ENCODE results near the gene ARRDC3. TPM values are rescaled to one million over a fixed set of nuclear protein-coding genes. Genes with fewer than 3 reads are reported as not detected.

The ARRDC3 gene
- total and polyA plus RNA-seq, 2 donors (not counting 1 experiment from before 2014, with no cell fraction given) = 33.6 to 105 TPM

GRCh38 chr5:91416491-91416890 is 33.4 kb upstream of the ARRDC3 start:
- H3K9me3 ChIP-seq (ENCODE audit: control insufficient read depth, insufficient read depth, low read depth, low read length) = no peaks in the 10 kb centered on the region

GRCh38 chr5:91409304-91409703 is 26.2 kb upstream of the ARRDC3 start:
- no peak for DNase-seq (ENCODE audit: low read depth in 2 of 2)
- TF ChIP-seq EZH2 (IDR thresholded peaks at IDR 0.05; ENCODE audit: low read length, missing control alignments) (no peak), CTCF (conservative IDR thresholded peaks at IDR 0.05 in 1 of 2, IDR thresholded peaks at IDR 0.05 in 1 of 2; ENCODE audit: low read depth in 1 of 2, low read length in 2 of 2) (no peak)
- Histone ChIP-seq H3K79me2 (ENCODE audit: control insufficient read depth, insufficient read depth, low read length) (no peaks in the 10 kb centered on the region), H2AFZ (ENCODE audit: low read length) (no peak overlapping the region), H3K4me2 (ENCODE audit: extremely low read depth, insufficient read depth, low read length) (no peak overlapping the region), H3K27ac (ENCODE audit: insufficient read depth, low read length) (no peak overlapping the region), H3K27me3 (ENCODE audit: control insufficient read depth, insufficient read depth, low read length) (no peaks in the 10 kb centered on the region), H3K4me3 (replicated peaks in 1 of 4; ENCODE audit: control extremely low read depth in 1 of 4, insufficient read depth in 1 of 4, low read depth in 3 of 4, low read length in 4 of 4) (no peak overlapping the region), H3K9ac (ENCODE audit: insufficient read depth, low read length) (no peak overlapping the region), H3K4me1 (ENCODE audit: control insufficient read depth, extremely low read depth, insufficient read depth, low read length) (no peaks in the 10 kb centered on the region), H4K20me1 (ENCODE audit: control insufficient read depth, extremely low read depth, insufficient read depth, low read length) (no peaks in the 10 kb centered on the region), H3K36me3 (ENCODE audit: control insufficient read depth, insufficient read depth, low read length) (no peaks in the 10 kb centered on the region), H3K9me3 (ENCODE audit: control insufficient read depth, insufficient read depth, low read depth, low read length) (no peaks in the 10 kb centered on the region)

More at GRCh38 chr5:91416491-91416890, 33.4 kb upstream of the ARRDC3 start:
- Histone ChIP-seq H3K27ac (ENCODE audit: insufficient read depth, low read length) (no peak overlapping the region), H3K36me3 (ENCODE audit: control insufficient read depth, insufficient read depth, low read length) (no peaks in the 10 kb centered on the region), H4K20me1 (ENCODE audit: control insufficient read depth, extremely low read depth, insufficient read depth, low read length) (no peaks in the 10 kb centered on the region), H3K27me3 (ENCODE audit: control insufficient read depth, insufficient read depth, low read length) (no peaks in the 10 kb centered on the region), H2AFZ (ENCODE audit: low read length) (no peak overlapping the region), H3K4me2 (ENCODE audit: extremely low read depth, insufficient read depth, low read length) (no peak overlapping the region), H3K79me2 (ENCODE audit: control insufficient read depth, insufficient read depth, low read length) (no peaks in the 10 kb centered on the region), H3K4me1 (ENCODE audit: control insufficient read depth, extremely low read depth, insufficient read depth, low read length) (no peaks in the 10 kb centered on the region), H3K9ac (ENCODE audit: insufficient read depth, low read length) (no peak overlapping the region), H3K4me3 (replicated peaks in 1 of 4; ENCODE audit: control extremely low read depth in 1 of 4, insufficient read depth in 1 of 4, low read depth in 3 of 4, low read length in 4 of 4) (no peak overlapping the region)
- no peak for DNase-seq (ENCODE audit: low read depth in 2 of 2)
- TF ChIP-seq CTCF (conservative IDR thresholded peaks at IDR 0.05 in 1 of 2, IDR thresholded peaks at IDR 0.05 in 1 of 2; ENCODE audit: low read depth in 1 of 2, low read length in 2 of 2) (no peak), EZH2 (IDR thresholded peaks at IDR 0.05; ENCODE audit: low read length, missing control alignments) (no peak)

GRCh38 chr5:91408710-91409109 is 25.6 kb upstream of the ARRDC3 start:
- H3K9ac ChIP-seq (ENCODE audit: insufficient read depth, low read length) = no peak overlapping the region
- H3K36me3 ChIP-seq (ENCODE audit: control insufficient read depth, insufficient read depth, low read length) = no peaks in the 10 kb centered on the region
- H3K9me3 ChIP-seq (ENCODE audit: control insufficient read depth, insufficient read depth, low read depth, low read length) = no peaks in the 10 kb centered on the region
- H3K4me2 ChIP-seq (ENCODE audit: extremely low read depth, insufficient read depth, low read length) = no peak overlapping the region
- TF ChIP-seq EZH2 (IDR thresholded peaks at IDR 0.05; ENCODE audit: low read length, missing control alignments) (no peak), CTCF (conservative IDR thresholded peaks at IDR 0.05 in 1 of 2, IDR thresholded peaks at IDR 0.05 in 1 of 2; ENCODE audit: low read depth in 1 of 2, low read length in 2 of 2) (no peak)
- H3K27me3 ChIP-seq (ENCODE audit: control insufficient read depth, insufficient read depth, low read length) = no peaks in the 10 kb centered on the region
- no peaks in the 10 kb centered on the region for H3K4me1 ChIP-seq (ENCODE audit: control insufficient read depth, extremely low read depth, insufficient read depth, low read length)
- peak in 1 of 2 donors; percentile 28 for DNase-seq (ENCODE audit: low read depth in 2 of 2)
- H3K27ac ChIP-seq (ENCODE audit: insufficient read depth, low read length) = no peak overlapping the region
- no peak overlapping the region for H3K4me3 ChIP-seq (replicated peaks in 1 of 4; ENCODE audit: control extremely low read depth in 1 of 4, insufficient read depth in 1 of 4, low read depth in 3 of 4, low read length in 4 of 4)
- H2AFZ ChIP-seq (ENCODE audit: low read length) = no peak overlapping the region
- no peaks in the 10 kb centered on the region for H3K79me2 ChIP-seq (ENCODE audit: control insufficient read depth, insufficient read depth, low read length)
- no peaks in the 10 kb centered on the region for H4K20me1 ChIP-seq (ENCODE audit: control insufficient read depth, extremely low read depth, insufficient read depth, low read length)

All from fibroblast of lung (primary cell).